CD4-positive, alpha-beta T cell (primary cell): ENCODE results near the gene UNKL. TPM values are rescaled to one million over a fixed set of nuclear protein-coding genes. Genes with fewer than 3 reads are reported as not detected.

Source experiments
- ATAC-seq: fragments of 200-7000 bp; cut with Tn5 transposase; one replicate; pipeline ENCODE4 v1.10.0; 2022; ENCODE audit warnings: mild to moderate bottlenecking; ENCODE audit not compliant: poor library complexity
- CTCF ChIA-PET: fragments of 350-600 bp; sonication (Branson Sonifier 250); formaldehyde crosslinking; loops from one replicate; lab custom pipeline; 2021; ENCODE audit warnings: antibody characterized with exemption, inconsistent platforms; lab: Charles Lee
- POLR2A ChIA-PET: fragments of 350-600 bp; sonication (Branson Sonifier 250); formaldehyde crosslinking; loops from one replicate; lab custom pipeline; 2021; ENCODE audit warnings: antibody characterized with exemption, inconsistent platforms; lab: Charles Lee
- DNase-seq, 14 experiments: peaks; one replicate each; pipeline ENCODE4 v3.0.0-alpha.2; 2013 to 2020; ENCODE audit warnings: mixed read lengths in 2 of 14
- H3K27ac ChIP-seq, 2 donors: one replicate each; pipeline versions ENCODE4 v1.5.1 to v1.7.0; 2013; ENCODE audit warnings: low read length in 2 of 2, low read depth in 1 of 2, mild to moderate bottlenecking in 1 of 2
- H3K27me3 ChIP-seq, 2 experiments: 1 replicate in 1 of 2; 2 replicates in 1 of 2; pipeline versions ENCODE4 v1.6.1 to v1.7.0; 2013; ENCODE audit warnings: low read length in 2 of 2, control low read depth in 1 of 2, mild to moderate bottlenecking in 1 of 2, moderate library complexity in 1 of 2; ENCODE audit not compliant: insufficient read depth in 2 of 2, control insufficient read depth in 1 of 2
- H3K36me3 ChIP-seq: one replicate; pipeline ENCODE4 v1.6.1; 2013; ENCODE audit warnings: low read length, control low read depth; ENCODE audit not compliant: insufficient read depth
- H3K4me1 ChIP-seq: one replicate; pipeline ENCODE4 v1.6.1; 2013; ENCODE audit warnings: low read length, control low read depth; ENCODE audit not compliant: insufficient read depth
- H3K4me3 ChIP-seq: one replicate; pipeline ENCODE4 v1.5.1; 2013; ENCODE audit warnings: mild to moderate bottlenecking, low read length, moderate library complexity
- H3K9me3 ChIP-seq, 2 experiments: 1 replicate in 1 of 2; 2 replicates in 1 of 2; pipeline versions ENCODE4 v1.6.1 to v1.7.0; 2013; ENCODE audit warnings: low read length in 2 of 2, mild to moderate bottlenecking in 2 of 2, control low read depth in 1 of 2, moderate library complexity in 1 of 2; ENCODE audit not compliant: control insufficient read depth in 1 of 2, insufficient read depth in 1 of 2
- H3K27ac Mint-ChIP-seq: one replicate; pipeline ENCODE4 v1.8.0; 2020; ENCODE audit warnings: mixed read lengths
- H3K27me3 Mint-ChIP-seq: one replicate; pipeline ENCODE4 v1.8.0; 2021; ENCODE audit warnings: mixed read lengths
- H3K36me3 Mint-ChIP-seq: one replicate; pipeline ENCODE4 v1.8.0; 2021; ENCODE audit warnings: low read depth, mixed read lengths
- H3K4me1 Mint-ChIP-seq: one replicate; pipeline ENCODE4 v1.8.0; 2021; ENCODE audit warnings: low read depth, mixed read lengths
- H3K4me3 Mint-ChIP-seq: one replicate; pipeline ENCODE4 v1.8.0; 2020; ENCODE audit warnings: mild to moderate bottlenecking, mixed read lengths
- H3K9me3 Mint-ChIP-seq: one replicate; pipeline ENCODE4 v1.8.0; 2020; ENCODE audit warnings: mixed read lengths
- intact Hi-C, 2 experiments: fragments of 100-400 bp; cut with DNase I in 1 of 2; cut with micrococcal nuclease in 1 of 2; formaldehyde crosslinking; loops; one replicate each; pipeline versions ENCODE4 v1.15.1 to v1.9.0; 2023 to 2025; cut with DNase I, micrococcal nuclease
- total RNA-seq, 174 experiments: library from RNA in 2 of 174; stranded (reverse) in 2 of 174; gene quantifications; one replicate each; pipeline ENCODE4 v1.2.3 and lab custom pipeline; 2021 to 2026
- TF ChIP-seq, protein P1 (sequence below): fragments of 200-600 bp; IDR thresholded peaks from one replicate; pipeline ENCODE4 v1.8.0; 2022; ENCODE audit warnings: antibody characterized with exemption, mild to moderate bottlenecking

Gene UNKL
- total RNA-seq, 2 experiments from 2014 or later, result 52.6 to 53.2 TPM

DNA sequence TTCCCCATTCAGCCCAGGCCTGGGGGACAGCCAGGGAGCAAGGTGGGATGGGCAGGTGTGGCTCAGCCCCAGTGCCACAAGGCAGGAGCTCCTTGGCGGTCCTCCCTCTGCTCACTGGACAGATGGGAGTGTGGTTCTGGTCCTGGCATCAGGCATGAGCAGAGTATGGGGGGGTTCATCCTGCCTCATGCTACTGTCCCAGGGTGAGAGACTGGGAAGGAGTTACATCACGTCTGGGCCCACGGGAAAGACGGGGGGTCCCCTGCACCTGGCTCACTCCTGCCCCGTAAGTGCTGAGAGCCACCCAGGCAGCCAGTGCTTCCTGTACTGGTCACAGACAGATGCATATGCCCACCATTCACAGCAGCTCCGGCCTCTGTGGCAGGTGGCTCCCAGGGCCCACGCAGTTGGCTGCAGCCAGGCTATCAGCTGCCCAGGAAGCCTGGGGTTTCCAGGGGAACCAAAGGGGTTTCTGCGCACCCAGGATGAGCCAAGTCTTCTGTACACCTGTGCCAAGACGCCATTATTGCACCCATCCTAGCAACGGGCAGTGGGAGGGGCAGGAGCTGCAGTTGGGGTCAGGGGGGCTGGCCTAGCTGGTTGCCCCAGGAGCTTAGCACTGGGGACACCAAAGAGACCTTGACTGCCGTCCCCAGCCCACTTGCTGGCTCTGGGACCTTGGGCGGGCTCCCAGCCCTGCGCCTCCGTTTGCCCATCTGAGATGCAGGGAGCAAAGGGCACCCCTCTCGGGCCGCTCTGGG lies 79.1 kb downstream of the UNKL start:
- Histone ChIP-seq H3K4me3 (no peak overlapping the region), H3K27me3 (peaks cover 29 to 44% of the 10 kb centered on the region in 2 experiments), H3K27ac (no peak overlapping the region), H3K9me3 (peaks cover 0 to 31% of the 10 kb centered on the region in 2 experiments), H3K4me1 (peaks cover 47% of the 10 kb centered on the region), H3K36me3 (no peaks in the 10 kb centered on the region)
- DNase-seq (no peak), ATAC-seq (no peak)
- intact Hi-C loops, result no loop called here
- H3K9me3 Mint-ChIP-seq, result no peaks in the 10 kb centered on the region
- ChIA-PET POLR2A (no interaction called here), CTCF (no interaction called here)
- H3K4me3 Mint-ChIP-seq, result peak overlapping the region; percentile 15
- no peak overlapping the region for H3K27ac Mint-ChIP-seq
- TF ChIP-seq, protein P1, sequence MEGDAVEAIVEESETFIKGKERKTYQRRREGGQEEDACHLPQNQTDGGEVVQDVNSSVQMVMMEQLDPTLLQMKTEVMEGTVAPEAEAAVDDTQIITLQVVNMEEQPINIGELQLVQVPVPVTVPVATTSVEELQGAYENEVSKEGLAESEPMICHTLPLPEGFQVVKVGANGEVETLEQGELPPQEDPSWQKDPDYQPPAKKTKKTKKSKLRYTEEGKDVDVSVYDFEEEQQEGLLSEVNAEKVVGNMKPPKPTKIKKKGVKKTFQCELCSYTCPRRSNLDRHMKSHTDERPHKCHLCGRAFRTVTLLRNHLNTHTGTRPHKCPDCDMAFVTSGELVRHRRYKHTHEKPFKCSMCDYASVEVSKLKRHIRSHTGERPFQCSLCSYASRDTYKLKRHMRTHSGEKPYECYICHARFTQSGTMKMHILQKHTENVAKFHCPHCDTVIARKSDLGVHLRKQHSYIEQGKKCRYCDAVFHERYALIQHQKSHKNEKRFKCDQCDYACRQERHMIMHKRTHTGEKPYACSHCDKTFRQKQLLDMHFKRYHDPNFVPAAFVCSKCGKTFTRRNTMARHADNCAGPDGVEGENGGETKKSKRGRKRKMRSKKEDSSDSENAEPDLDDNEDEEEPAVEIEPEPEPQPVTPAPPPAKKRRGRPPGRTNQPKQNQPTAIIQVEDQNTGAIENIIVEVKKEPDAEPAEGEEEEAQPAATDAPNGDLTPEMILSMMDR, result no peak
- H3K27me3 Mint-ChIP-seq, result peaks cover 21% of the 10 kb centered on the region
- H3K36me3 Mint-ChIP-seq, result no peaks in the 10 kb centered on the region
- peaks cover 12% of the 10 kb centered on the region for H3K4me1 Mint-ChIP-seq

- no peaks in the 10 kb centered on the region for H3K36me3 ChIP-seq
- CTCF ChIA-PET, result no interaction called here
- H3K27me3 ChIP-seq, result peaks cover 31 to 44% of the 10 kb centered on the region in 2 experiments
- Mint-ChIP-seq H3K9me3 (no peaks in the 10 kb centered on the region), H3K4me1 (peaks cover 12% of the 10 kb centered on the region), H3K27me3 (peaks cover 21% of the 10 kb centered on the region), H3K36me3 (no peaks in the 10 kb centered on the region), H3K27ac (no peak overlapping the region), H3K4me3 (peak overlapping the region; percentile 15)
- no peak for DNase-seq
- POLR2A ChIA-PET, result no interaction called here
- no peak for ATAC-seq
- peak overlapping the region; percentile 28 for H3K4me3 ChIP-seq
- peaks cover 0 to 38% of the 10 kb centered on the region in 2 experiments for H3K9me3 ChIP-seq
- H3K27ac ChIP-seq, result no peak overlapping the region
- H3K4me1 ChIP-seq, result peaks cover 47% of the 10 kb centered on the region
- intact Hi-C loops, result no loop called here
- TF ChIP-seq, protein P1, result no peak
Observed at GRCh38 chr16:1334739-1335138, 79.8 kb downstream of the UNKL start.

DNA sequence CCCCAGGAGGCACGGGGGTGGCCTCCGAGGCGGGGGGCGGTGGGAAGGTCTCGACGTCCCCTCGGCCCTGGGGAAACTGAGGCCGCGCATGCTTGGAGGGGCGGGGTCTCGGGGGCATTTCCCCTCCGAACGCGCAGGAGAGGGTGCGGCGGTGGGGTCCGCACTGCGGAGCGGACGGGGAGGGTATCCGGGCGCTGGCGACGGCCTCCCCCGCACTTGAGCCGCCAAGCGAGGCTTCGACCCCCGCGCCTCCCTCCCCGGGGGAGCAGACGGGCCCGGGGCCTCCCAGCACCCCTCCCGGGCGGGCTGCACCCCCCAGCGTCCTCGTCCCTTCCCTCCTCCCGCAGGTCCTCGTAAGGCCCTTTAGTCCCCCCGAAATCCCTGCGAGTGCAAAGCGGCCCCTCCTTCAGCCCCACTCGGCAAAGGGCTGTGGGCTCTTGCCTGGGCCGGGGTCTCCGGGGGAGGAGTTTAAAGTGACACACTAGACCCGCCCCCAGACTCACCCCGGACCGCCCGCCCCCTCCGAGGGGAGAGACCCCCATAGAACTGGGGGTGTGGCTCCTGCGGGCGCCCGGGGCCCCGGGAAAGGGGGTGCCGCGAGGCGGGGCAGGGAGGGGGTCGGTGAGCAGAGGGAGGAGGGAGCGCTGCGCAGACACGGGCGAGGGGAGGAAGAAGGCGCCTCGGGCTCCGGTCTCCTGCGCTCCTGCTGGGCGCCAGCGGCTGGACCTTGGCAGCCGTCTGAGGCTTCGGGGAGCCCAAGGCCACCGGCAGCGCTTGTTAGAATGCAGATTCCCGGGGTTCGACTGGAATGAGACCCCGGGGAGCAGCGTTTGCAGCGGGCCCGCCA lies 80.4 kb downstream of the UNKL start:
- H3K4me3 ChIP-seq, result peak overlapping the region; percentile 28

More for the DNA sequence above, 80.4 kb downstream of the UNKL start:
- ATAC-seq, result no peak
- H3K36me3 ChIP-seq, result no peaks in the 10 kb centered on the region
- Mint-ChIP-seq H3K27ac (no peak overlapping the region), H3K4me3 (no peak overlapping the region), H3K27me3 (peaks cover 21% of the 10 kb centered on the region), H3K9me3 (no peaks in the 10 kb centered on the region), H3K4me1 (peaks cover 12% of the 10 kb centered on the region), H3K36me3 (no peaks in the 10 kb centered on the region)
- CTCF ChIA-PET, result interaction anchor here (2.0 kb wide), 1 partner anchor 9 kb away, joined by 5 read pairs; no protein-coding TSS in a partner anchor
- POLR2A ChIA-PET, result no interaction called here
- no peak for DNase-seq
- peaks cover 47% of the 10 kb centered on the region for H3K4me1 ChIP-seq
- H3K27ac ChIP-seq, result no peak overlapping the region
- H3K9me3 ChIP-seq, result peaks cover 0 to 39% of the 10 kb centered on the region in 2 experiments
- intact Hi-C loops, result no loop called here
- H3K27me3 ChIP-seq, result peaks cover 31 to 44% of the 10 kb centered on the region in 2 experiments
- TF ChIP-seq, protein P1, result no peak
